Transverse colon (tissue), 4 donors: ENCODE measurements around the gene TSPAN31. TPM values are rescaled to one million over a fixed set of nuclear protein-coding genes. Genes with fewer than 3 reads are reported as not detected.

Experiments
- DNase-seq: peaks from one replicate; pipeline ENCODE4 v3.0.0-alpha.2; 2019
- H3K27ac ChIP-seq, 4 donors: fragments of 200-600 bp; sonication (generic); 2 replicates each; pipeline ENCODE4 v1.5.1; 2016 to 2018; ENCODE audit warnings: inconsistent platforms in 4 of 4
- H3K27me3 ChIP-seq: fragments of 200-600 bp; sonication (generic); 2 replicates; pipeline ENCODE4 v1.5.1; 2017; ENCODE audit warnings: inconsistent platforms
- H3K36me3 ChIP-seq, 4 donors: fragments of 200-600 bp; sonication (generic); 2 replicates each; pipeline ENCODE4 v1.5.1; 2017 to 2019; ENCODE audit warnings: inconsistent platforms in 4 of 4
- H3K4me1 ChIP-seq, 4 donors: fragments of 200-600 bp; sonication (generic); 2 replicates each; pipeline ENCODE4 v1.5.1; 2017 to 2020; ENCODE audit warnings: inconsistent platforms in 4 of 4
- H3K4me3 ChIP-seq, 4 donors: fragments of 200-600 bp; sonication (generic); 1 replicate in 1 of 4; 2 replicates in 3 of 4; pipeline versions ENCODE4 v1.5.1 to v1.6.1; 2017 to 2019; ENCODE audit warnings: inconsistent platforms in 4 of 4
- H3K9me3 ChIP-seq, 2 donors: fragments of 200-600 bp; sonication (generic); 2 replicates each; pipeline ENCODE4 v1.5.1; 2017 to 2019; ENCODE audit warnings: inconsistent platforms in 2 of 2
- EP300 ChIP-seq: sonication (generic); formaldehyde crosslinking; IDR thresholded peaks from one replicate; pipeline ENCODE4 v1.6.1; 2017; ENCODE audit warnings: antibody characterized with exemption, low read depth
- POLR2A ChIP-seq: fragments of 450-650 bp; IDR thresholded peaks from one replicate; pipeline ENCODE4 v1.6.1; 2016; ENCODE audit warnings: antibody characterized with exemption, mild to moderate bottlenecking, moderate library complexity
- POLR2AphosphoS5 ChIP-seq, 3 donors: sonication (generic); formaldehyde crosslinking; IDR thresholded peaks; one replicate each; pipeline ENCODE4 v1.6.1; 2016; ENCODE audit warnings: antibody characterized with exemption in 3 of 3
- WGBS, 2 donors: methylation state at CpG; one replicate each; pipeline ENCODE4 v1.1.5; 2018; ENCODE audit warnings: low coverage in 1 of 2; 5-methylcytosine and 5-hydroxymethylcytosine counted together
- in situ Hi-C, 4 donors: fragments of 200-750 bp; cut with MboI; loops; one replicate each; pipeline versions ENCODE4 v1.15.0 to v1.15.1; 2017; ENCODE audit warnings: low sequenced_read_pairs in 3 of 4, low pct_ligation_motif_present in 1 of 4, low pct_unique_long_range_greater_than_20kb in 1 of 4
- intact Hi-C: fragments of 100-400 bp; cut with DNase I; formaldehyde crosslinking; loops from one replicate; pipeline ENCODE4 v1.15.1; 2023; ENCODE audit warnings: low total_unique reads
- total RNA-seq, 4 donors: library from RNA; depleted of rRNA; stranded (reverse); fragments of >200 nt; gene quantifications; one replicate each; pipeline ENCODE4 v1.1.0, GENCODE V29; 2016
- TF ChIP-seq, protein P1 (sequence below), 5 experiments: fragments of 200-600 bp in 3 of 5; fragments of 450-650 bp in 2 of 5; sonication (generic) in 3 of 5; IDR thresholded peaks; 1 replicate in 2 of 5; 2 replicates in 3 of 5; pipeline ENCODE4 v1.5.1; 2016 to 2017; ENCODE audit warnings: antibody characterized with exemption in 5 of 5, inconsistent platforms in 3 of 5, mild to moderate bottlenecking in 2 of 5, moderate library complexity in 1 of 5

TSPAN31 gene
- total RNA-seq, 4 donors from 2014 or later = 20.6 to 73.3 (median 42.8) TPM

DNA sequence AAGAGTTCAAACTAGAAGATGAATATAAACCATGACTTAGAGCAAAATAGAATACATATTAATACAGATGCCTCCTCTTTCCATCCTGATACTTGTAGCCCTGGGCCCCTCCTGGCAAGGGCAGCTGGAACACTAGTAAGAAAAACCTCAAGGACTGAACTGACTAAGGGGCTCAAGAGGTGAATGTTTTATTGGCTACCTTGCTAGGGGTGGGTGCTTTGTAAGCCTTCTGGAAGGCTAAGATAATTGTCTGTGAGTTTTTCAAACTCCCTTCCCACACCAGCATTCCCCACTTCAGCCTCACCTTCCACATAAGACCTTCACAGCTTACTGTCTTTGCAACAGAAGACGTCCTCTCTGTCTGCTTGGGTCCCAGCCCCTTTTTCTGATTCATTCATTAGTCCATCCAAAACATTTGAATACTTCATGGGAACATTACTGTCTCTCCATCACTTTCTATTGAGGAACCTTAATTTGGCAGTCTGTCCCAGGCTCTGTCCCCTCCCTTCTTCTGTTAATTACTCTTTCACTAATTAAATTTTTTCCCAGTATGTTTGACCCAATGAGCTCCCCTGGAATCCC is 9.0 kb downstream of the TSPAN31 start:
- H3K9me3 ChIP-seq = no peaks in the 10 kb centered on the region

DNA sequence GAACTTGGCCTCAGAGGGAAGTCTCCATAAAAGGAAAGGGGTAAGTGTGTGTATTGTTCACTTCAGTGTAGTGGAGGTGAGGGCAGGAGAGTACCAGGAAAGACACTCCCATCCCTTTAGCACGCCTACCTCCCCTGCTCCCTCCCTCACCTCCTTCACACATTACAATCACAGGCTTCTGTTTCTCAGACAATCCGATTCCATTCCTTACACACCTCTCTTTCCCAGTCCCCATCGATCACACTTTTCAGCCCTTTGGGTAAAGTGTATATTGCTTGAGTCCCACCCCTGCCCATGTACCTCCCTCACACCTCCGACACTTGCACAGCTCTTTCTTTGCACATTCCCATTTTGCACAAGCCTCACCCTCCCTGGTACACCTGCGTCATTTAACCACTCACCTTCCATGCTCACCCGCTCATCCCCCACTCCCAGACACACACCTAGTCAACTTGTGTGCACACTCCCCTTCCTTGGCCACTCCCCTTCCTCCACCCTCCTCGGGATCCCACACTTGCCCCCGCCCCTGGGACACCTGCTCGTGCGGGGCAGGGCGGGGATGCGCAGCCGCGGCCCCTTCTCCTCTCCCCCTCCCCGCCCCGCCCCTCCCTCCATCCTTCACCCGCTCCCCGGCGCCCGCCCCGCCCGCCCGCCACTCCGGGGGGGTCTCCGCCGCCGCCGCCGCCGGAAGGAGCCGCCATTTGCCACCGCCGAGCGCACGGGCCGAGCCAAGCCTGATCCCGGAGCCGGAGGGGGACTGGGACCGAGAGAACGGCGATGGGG is 9.8 kb downstream of the TSPAN31 start, which contains the start of gene MARCHF9:
Gene MARCHF9, plus strand, starts transcription at position 693 of the 783 bp plus-strand sequence. CDS start 426 bp downstream, outside the sequence.
- Histone ChIP-seq H3K4me3 (peak within 1 kb of the TSS; percentile 68 to 94 (median 80)), H3K4me1 (peaks cover 12 to 46% (median 39%) of the 10 kb centered on the region in 4 donors), H3K9me3 (no peaks in the 10 kb centered on the region), H3K36me3 (peaks cover 0 to 5% (median 0%) of the 10 kb centered on the region in 4 donors), H3K27ac (peak within 1 kb of the TSS; percentile 83 to 89 (median 85)), H3K27me3 (no peaks in the 10 kb centered on the region)
- TF ChIP-seq POLR2A (no peak), POLR2AphosphoS5 (IDR thresholded peaks at IDR 0.05) (peak; percentile 6 to 47 (median 26))
- TF ChIP-seq, protein P1, sequence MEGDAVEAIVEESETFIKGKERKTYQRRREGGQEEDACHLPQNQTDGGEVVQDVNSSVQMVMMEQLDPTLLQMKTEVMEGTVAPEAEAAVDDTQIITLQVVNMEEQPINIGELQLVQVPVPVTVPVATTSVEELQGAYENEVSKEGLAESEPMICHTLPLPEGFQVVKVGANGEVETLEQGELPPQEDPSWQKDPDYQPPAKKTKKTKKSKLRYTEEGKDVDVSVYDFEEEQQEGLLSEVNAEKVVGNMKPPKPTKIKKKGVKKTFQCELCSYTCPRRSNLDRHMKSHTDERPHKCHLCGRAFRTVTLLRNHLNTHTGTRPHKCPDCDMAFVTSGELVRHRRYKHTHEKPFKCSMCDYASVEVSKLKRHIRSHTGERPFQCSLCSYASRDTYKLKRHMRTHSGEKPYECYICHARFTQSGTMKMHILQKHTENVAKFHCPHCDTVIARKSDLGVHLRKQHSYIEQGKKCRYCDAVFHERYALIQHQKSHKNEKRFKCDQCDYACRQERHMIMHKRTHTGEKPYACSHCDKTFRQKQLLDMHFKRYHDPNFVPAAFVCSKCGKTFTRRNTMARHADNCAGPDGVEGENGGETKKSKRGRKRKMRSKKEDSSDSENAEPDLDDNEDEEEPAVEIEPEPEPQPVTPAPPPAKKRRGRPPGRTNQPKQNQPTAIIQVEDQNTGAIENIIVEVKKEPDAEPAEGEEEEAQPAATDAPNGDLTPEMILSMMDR (IDR thresholded peaks at IDR 0.05) = no peak
- intact Hi-C loops (no loop called here), in situ Hi-C loops (no loop called here)
- 4 to 5% methylated on average over 4 to 14 of the region's 41 CpGs for WGBS, 2 donors
- DNase-seq = peak; percentile 91

More for the DNA sequence above, 9.0 kb downstream of the TSPAN31 start:
- peaks cover 12 to 46% (median 39%) of the 10 kb centered on the region in 4 donors for H3K4me1 ChIP-seq
- WGBS, 2 donors = 14 to 38% methylated on average over 1 of the region's 1 CpG
- no peak for DNase-seq
- H3K27me3 ChIP-seq = no peaks in the 10 kb centered on the region
- no peak for TF ChIP-seq EP300
- TF ChIP-seq POLR2AphosphoS5 (IDR thresholded peaks at IDR 0.05) = no peak
- no peak for TF ChIP-seq POLR2A
- H3K4me3 ChIP-seq = no peak overlapping the region
- H3K27ac ChIP-seq = peak overlapping the region; percentile 83 to 89 (median 85)
- intact Hi-C loops = no loop called here
- in situ Hi-C loops = no loop called here
- H3K36me3 ChIP-seq = peaks cover 0 to 5% (median 2%) of the 10 kb centered on the region in 4 donors

DNA sequence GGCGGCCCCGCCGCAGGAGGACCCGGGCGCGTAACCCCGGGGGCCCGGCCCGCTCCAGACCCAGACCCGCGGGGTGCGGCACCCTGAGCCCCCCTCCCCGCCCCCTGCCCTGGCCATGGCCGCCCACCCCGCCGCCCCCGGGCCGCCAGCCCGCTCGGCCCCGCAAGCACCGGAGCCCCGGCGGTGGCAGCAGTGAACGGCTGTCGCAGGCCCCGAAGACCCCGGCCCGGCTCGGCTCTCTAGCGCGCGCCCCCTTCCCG is 10.3 kb downstream of the TSPAN31 start:
- intact Hi-C loops = no loop called here
- Histone ChIP-seq H3K27ac (peak overlapping the region; percentile 83 to 89 (median 85)), H3K27me3 (no peaks in the 10 kb centered on the region), H3K9me3 (no peaks in the 10 kb centered on the region), H3K4me1 (peaks cover 12 to 46% (median 39%) of the 10 kb centered on the region in 4 donors), H3K36me3 (peaks cover 0 to 5% (median 0%) of the 10 kb centered on the region in 4 donors), H3K4me3 (peak overlapping the region; percentile 68 to 94 (median 80))
- no peak for TF ChIP-seq EP300
- no peak for TF ChIP-seq POLR2AphosphoS5 (IDR thresholded peaks at IDR 0.05)
- TF ChIP-seq, protein P1 (IDR thresholded peaks at IDR 0.05) = no peak
- TF ChIP-seq POLR2A = no peak
- WGBS, 2 donors = 0% methylated on average over 12 of the region's 34 CpGs; no CpG with 5 or more reads in 1 of the 2 donors
- DNase-seq = no peak
- in situ Hi-C loops = no loop called here

DNA sequence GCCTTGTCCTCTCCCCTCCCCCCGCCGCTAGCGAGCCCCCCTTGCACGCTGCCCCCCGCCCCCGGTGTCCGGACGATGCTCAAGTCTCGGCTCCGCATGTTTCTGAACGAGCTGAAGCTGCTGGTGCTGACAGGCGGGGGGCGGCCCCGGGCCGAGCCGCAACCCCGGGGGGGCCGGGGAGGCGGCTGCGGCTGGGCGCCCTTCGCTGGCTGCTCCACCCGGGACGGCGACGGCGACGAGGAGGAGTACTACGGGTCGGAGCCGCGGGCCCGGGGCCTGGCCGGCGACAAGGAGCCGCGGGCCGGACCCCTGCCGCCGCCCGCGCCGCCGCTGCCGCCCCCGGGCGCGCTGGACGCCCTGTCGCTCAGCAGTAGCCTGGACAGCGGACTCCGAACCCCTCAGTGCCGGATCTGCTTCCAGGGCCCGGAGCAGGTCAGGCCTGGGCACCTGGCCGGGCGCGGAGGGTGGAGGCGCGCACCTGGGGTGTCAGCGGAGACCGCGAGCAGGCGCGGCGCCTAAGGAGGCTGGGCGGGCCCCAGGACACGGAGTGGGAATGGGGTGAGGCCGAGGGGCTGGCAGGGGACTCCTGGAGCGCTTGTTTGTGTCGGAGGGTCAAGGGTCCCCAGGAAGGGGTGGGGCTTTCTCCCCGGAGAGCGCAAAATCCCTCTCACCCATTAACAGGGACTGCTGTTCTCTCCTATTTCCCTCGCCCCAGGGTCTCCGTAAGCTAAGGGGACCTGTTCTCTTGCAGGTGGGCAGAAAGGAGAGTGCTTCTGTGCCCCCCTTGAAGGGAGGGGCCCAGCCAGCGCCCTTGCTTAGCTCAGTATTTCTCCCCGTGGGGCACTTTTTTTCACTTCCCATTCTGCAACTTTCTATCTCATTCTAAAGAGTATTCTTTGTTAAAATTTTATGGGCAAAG is 10.9 kb downstream of the TSPAN31 start:
- H3K4me1 ChIP-seq = peaks cover 12 to 45% (median 39%) of the 10 kb centered on the region in 4 donors
- TF ChIP-seq POLR2AphosphoS5 (IDR thresholded peaks at IDR 0.05) (peak in 2 of 3 donors; percentile 24 to 39), POLR2A (peak; percentile 49), EP300 (no peak)
- TF ChIP-seq, protein P1 (IDR thresholded peaks at IDR 0.05) = no peak
- intact Hi-C loops (no loop called here), in situ Hi-C loops (no loop called here)
- no peaks in the 10 kb centered on the region for H3K9me3 ChIP-seq
- no peaks in the 10 kb centered on the region for H3K27me3 ChIP-seq
- 1% methylated on average over 33 of the region's 76 CpGs; no CpG with 5 or more reads in 1 of the 2 donors for WGBS, 2 donors
- H3K4me3 ChIP-seq = peak overlapping the region; percentile 68 to 94 (median 80)
- peak overlapping the region; percentile 83 to 89 (median 85) for H3K27ac ChIP-seq
- peaks cover 0 to 5% (median 0%) of the 10 kb centered on the region in 4 donors for H3K36me3 ChIP-seq
- peak; percentile 70 for DNase-seq
